Body of pancreas (tissue), 4 donors: ENCODE results near the gene ZNF331. TPM values are rescaled to one million over a fixed set of nuclear protein-coding genes. Genes with fewer than 3 reads are reported as not detected.
A peak's percentile ranks its signal among the peaks of the same experiment; 100 is the strongest.
"Not testable (repeated sequence)": the region's sequence is repeated elsewhere in the genome, so short reads cannot be mapped to it uniquely, and the experiment has no call there.

Experiments used
- ATAC-seq: fragments of 150-250 bp; one replicate; pipeline ENCODE4 v1.9.1; 2016
- DNase-seq, 4 donors: peaks; one replicate each; pipeline ENCODE4 v3.0.0-alpha.2; 2019
- H3K27ac ChIP-seq, 4 donors: fragments of 200-600 bp; sonication (generic); 1 replicate in 3 of 4; 2 replicates in 1 of 4; pipeline versions ENCODE4 v1.5.1 to v1.6.1; 2016 to 2019; ENCODE audit warnings: mild to moderate bottlenecking in 1 of 4, mixed read lengths in 1 of 4, moderate library complexity in 1 of 4
- H3K27me3 ChIP-seq, 2 donors: fragments of 200-600 bp; sonication (generic); one replicate each; pipeline ENCODE4 v1.6.0; 2016; ENCODE audit warnings: mild to moderate bottlenecking in 1 of 2
- H3K36me3 ChIP-seq, 2 donors: fragments of 200-600 bp; sonication (generic); replicated peaks in 1 of 2; 2 replicates each; pipeline ENCODE4 v1.5.1; 2016; ENCODE audit warnings: low read depth in 2 of 2; ENCODE audit not compliant: insufficient read depth in 1 of 2
- H3K4me1 ChIP-seq: fragments of 200-600 bp; sonication (generic); one replicate; pipeline ENCODE4 v1.6.0; 2016
- H3K4me3 ChIP-seq, 2 donors: fragments of 200-600 bp; sonication (generic); 1 replicate in 1 of 2; 2 replicates in 1 of 2; pipeline ENCODE4 v1.5.1; 2016 to 2019
- H3K9me3 ChIP-seq, 3 donors: fragments of 200-600 bp; sonication (generic); 1 replicate in 2 of 3; 2 replicates in 1 of 3; pipeline ENCODE4 v1.5.1; 2016
- CTCF ChIP-seq, 7 experiments: fragments of 450-650 bp in 4 of 7; fragments of 200-600 bp in 3 of 7; sonication (generic) in 3 of 7; IDR thresholded peaks; one replicate each; pipeline ENCODE4 v1.5.1; 2016 to 2019; ENCODE audit warnings: antibody characterized with exemption in 7 of 7
- POLR2A ChIP-seq, 3 donors: fragments of 450-650 bp; IDR thresholded peaks; one replicate each; pipeline ENCODE4 v1.6.1; 2016; ENCODE audit warnings: antibody characterized with exemption in 3 of 3, mild to moderate bottlenecking in 2 of 3
- WGBS, 2 donors: methylation state at CpG; one replicate each; pipeline ENCODE4 v1.1.5; 2017; 5-methylcytosine and 5-hydroxymethylcytosine counted together
- intact Hi-C: fragments of 100-400 bp; cut with DNase I; formaldehyde crosslinking; loops from one replicate; pipeline ENCODE4 v1.15.1; 2023
- total RNA-seq, 2 donors: library from RNA; depleted of rRNA; stranded (reverse); fragments of >200 nt; gene quantifications; one replicate each; pipeline ENCODE4 v1.1.0, GENCODE V29; 2016

ZNF331 gene
- total RNA-seq, 2 donors from 2014 or later: 14.8 to 37.6 TPM

- ATAC-seq (no peak), DNase-seq (no peak)
- Histone ChIP-seq H3K27ac (no peak overlapping the region), H3K9me3 (no peaks in the 10 kb centered on the region), H3K27me3 (peaks cover 0 to 6% of the 10 kb centered on the region in 2 donors), H3K36me3 (no peaks in the 10 kb centered on the region), H3K4me3 (no peak overlapping the region), H3K4me1 (no peaks in the 10 kb centered on the region)
- intact Hi-C loops: no loop called here
- no peak for TF ChIP-seq CTCF (IDR thresholded peaks at IDR 0.05)
- no peak for TF ChIP-seq POLR2A (IDR thresholded peaks at IDR 0.05)
- 46 to 50% methylated on average over 5 of the region's 5 CpGs for WGBS, 2 donors
Observed at GRCh38 chr19:53509845-53510244, 28.1 kb upstream of the ZNF331 start.

DNA sequence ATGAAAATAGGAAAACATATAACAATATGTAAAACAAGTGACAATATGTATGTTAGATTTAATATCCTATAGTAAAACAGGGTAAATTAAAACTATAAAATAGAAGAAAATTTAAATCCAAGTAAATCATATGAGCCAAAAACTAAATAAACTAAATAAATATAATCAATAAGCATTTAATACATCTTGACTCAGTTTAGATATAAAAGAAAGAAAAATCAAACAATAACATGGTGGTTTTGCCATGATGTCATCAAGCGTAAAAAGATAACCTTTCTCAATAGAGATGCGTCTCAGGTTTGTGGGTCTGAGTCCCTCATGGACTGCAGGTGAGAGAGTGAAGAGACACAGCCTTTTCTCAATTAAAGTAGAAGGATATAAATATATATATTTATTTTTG lies 26.6 kb upstream of the ZNF331 start:
- Histone ChIP-seq H3K36me3 (no peaks in the 10 kb centered on the region), H3K27me3 (peaks cover 0 to 6% of the 10 kb centered on the region in 2 donors), H3K27ac (no peak overlapping the region), H3K4me3 (no peak overlapping the region), H3K4me1 (no peaks in the 10 kb centered on the region), H3K9me3 (no peaks in the 10 kb centered on the region)
- DNase-seq (no peak), ATAC-seq (no peak)
- intact Hi-C loops: no loop called here
- WGBS, 2 donors: 82 to 92% methylated on average over 2 of the region's 2 CpGs
- TF ChIP-seq CTCF (IDR thresholded peaks at IDR 0.05) (no peak), POLR2A (IDR thresholded peaks at IDR 0.05) (no peak)

DNA sequence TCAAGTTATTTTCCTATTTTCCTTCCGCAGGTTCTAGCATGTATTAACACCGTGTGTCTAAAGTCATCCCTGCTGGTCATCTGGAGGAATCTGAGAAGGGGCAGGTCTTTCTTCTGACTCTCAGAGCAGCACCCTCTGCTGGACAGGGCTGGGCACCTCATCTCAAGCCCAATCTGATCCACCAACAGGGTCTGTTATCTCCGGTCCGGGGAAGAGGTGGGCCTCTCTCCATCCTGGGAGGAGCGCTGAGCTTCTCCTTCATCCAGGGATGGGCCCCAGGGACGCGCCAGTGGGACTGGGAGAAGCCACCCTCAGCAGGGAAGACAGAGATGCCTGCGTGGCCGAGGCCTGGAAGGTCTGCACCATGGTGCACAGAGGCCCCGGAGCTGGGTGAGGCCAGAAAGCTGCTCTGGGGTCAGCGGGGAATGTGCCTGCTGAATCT lies 26.0 kb upstream of the ZNF331 start:
- 30 to 37% methylated on average over 4 to 11 of the region's 11 CpGs for WGBS, 2 donors
- DNase-seq: peak; percentile 57 to 71 (median 64)
- H3K4me3 ChIP-seq: no peak overlapping the region
- peaks cover 0 to 1% of the 10 kb centered on the region in 2 donors for H3K27me3 ChIP-seq
- no peak overlapping the region for H3K27ac ChIP-seq
- H3K4me1 ChIP-seq: no peaks in the 10 kb centered on the region
- peak; percentile 78 for ATAC-seq
- no peaks in the 10 kb centered on the region for H3K36me3 ChIP-seq
- no peaks in the 10 kb centered on the region for H3K9me3 ChIP-seq
- TF ChIP-seq POLR2A (IDR thresholded peaks at IDR 0.05) (no peak), CTCF (IDR thresholded peaks at IDR 0.05) (peak; percentile 17 to 70 (median 59))
- intact Hi-C loops: no loop called here

DNA sequence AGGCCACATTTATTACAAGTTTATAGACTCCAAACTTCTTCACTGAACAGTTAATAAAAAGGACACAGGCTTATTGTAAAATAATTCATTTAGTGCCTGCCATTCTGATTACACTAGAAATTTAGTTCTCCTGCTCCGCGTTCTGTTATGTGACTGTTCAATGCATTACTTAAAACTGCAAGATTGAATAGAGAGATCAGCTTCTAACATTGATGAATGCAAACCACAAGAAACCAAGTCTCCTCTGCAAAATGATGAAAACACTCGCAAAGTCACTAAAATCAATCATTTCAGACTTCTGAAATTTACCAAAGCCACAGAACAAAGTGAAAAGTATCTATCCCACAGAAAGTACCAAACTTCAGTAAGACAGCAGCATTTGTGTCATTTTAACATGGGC lies 22.9 kb upstream of the ZNF331 start:
- WGBS, 2 donors: 85 to 93% methylated on average over 3 of the region's 3 CpGs
- H3K4me1 ChIP-seq, H3K36me3 ChIP-seq, ATAC-seq, intact Hi-C loops, H3K9me3 ChIP-seq, H3K27ac ChIP-seq, DNase-seq, H3K4me3 ChIP-seq, H3K27me3 ChIP-seq: not testable (repeated sequence)

DNA sequence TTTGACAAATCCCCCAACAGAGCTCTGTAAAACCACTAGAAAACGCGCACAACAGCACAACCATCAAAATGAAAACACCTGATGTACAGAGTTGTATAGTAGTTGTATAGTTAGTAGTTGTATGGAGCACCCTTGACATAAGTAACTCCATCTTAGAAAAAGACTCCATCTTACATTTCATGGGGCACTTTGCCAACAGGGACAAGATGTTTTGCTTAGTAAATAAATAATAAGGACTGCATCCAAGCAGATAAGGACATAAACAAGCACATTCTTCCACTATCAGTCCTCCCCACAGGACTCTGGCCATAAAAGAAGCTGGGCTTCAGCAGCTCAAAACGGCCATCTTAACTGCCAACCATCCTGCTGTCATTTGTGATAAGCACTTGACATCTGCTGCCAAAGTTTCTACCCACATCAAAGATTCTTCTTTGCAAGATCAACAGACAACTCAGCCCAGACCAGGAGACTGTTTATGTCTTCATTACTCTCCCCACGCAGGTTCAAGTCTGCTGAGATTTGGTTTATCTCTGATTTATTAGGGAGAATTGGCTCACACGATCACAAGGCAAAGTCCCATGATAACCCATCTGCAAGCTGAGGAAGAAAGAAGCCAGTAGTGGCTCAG lies 20.7 kb upstream of the ZNF331 start:
- peaks cover 16% of the 10 kb centered on the region for H3K4me1 ChIP-seq
- H3K27ac ChIP-seq: no peak overlapping the region
- TF ChIP-seq POLR2A (IDR thresholded peaks at IDR 0.05) (no peak), CTCF (IDR thresholded peaks at IDR 0.05) (no peak)
- H3K27me3 ChIP-seq: no peaks in the 10 kb centered on the region
- no peak for DNase-seq
- WGBS, 2 donors: 47 to 54% methylated on average over 5 of the region's 5 CpGs
- ATAC-seq: no peak
- H3K36me3 ChIP-seq: no peaks in the 10 kb centered on the region
- no peaks in the 10 kb centered on the region for H3K9me3 ChIP-seq
- intact Hi-C loops: no loop called here
- no peak overlapping the region for H3K4me3 ChIP-seq
